Activated CD8-positive, alpha-beta memory T cell treated with anti-CD3 and anti-CD28 coated beads for 1 hour (primary cell): Measurements from ENCODE around the gene MAP1A.

Source experiments
- DNase-seq, 2 donors: peaks; one replicate each; pipeline ENCODE4 v3.0.0-alpha.2; 2020; ENCODE audit warnings: low read depth in 1 of 2; ENCODE audit errors: extremely low read depth in 1 of 2

The MAP1A gene

DNA sequence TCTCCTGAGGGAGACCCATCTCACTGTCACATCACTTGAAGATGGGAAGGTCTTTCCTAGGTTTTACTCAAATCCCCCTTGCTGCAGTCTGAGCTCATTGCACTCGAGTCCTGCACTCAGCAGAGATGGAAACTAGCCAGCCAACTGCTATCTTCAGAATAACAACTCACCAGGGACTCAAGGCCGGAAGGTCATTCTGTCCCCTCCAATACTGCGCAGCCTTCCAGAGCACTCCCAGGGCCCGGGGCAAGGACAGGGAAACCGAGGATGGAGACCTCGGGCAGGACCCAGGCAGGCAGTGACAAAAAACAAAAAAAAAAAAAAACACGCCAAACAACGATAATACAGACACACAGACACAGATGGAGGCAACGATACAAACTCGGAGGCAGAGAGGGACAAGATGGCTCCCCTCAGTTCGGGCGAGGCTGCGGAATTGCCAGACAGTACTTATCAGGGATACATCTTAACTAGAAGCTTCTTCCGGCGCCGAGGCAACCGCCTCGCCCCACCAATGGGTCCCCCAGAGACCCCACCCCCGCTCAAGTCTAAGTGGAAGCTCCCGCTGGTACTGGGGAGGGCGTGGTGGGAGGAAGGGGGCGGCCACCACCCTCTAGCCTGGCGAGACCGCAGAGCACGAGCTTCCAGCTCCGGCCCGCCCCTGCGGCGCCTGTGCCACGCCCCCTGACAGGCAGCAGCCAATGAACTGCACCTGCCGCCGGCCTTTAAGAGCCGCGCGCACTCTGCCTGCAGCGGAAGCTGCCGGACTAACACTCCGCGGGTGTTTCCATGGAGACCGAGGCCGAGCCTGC is 7.0 kb upstream of the MAP1A start:
- DNase-seq, result peak; percentile 88 to 92

DNA sequence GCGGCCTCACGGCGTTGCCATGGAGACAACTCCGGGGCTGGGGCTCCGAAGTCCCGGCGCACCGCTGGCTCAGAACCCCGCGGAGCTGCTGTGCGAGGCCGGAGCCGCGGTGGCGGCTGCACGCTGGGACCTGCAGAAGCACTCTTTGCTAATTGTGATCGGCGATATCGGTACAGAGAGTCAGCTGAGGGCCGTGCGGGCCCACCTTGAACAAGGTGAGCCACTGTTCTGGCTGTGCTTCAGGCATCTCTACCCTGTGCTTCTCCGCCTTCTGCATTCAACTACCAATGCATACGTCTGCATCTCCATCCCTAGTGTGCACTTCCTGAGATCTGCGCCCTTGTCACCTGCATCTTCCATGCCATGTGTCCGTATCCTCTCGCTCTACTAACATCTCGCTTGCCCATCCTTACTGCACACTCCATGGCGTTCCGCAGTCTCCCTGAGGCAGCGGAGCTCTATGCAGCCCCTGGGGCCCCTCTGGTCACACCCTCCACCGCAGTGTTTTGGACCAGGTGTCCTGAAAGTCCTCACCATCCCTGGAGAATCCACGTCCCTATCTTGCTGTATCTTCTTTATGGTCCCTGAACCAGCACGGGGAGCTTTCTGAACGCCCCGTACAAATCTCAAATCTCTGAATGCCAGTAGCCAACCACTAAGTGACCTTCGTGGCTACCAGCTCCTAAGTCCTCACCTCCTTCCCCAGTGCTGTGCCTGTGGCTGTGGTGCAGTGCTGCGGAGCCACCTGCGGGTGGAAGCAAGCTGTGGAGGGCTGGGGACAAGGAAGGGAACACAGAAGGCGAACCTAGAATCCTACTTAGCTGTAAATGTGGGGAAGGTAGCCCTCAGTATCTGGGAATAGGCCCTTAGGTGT is 6.2 kb upstream of the MAP1A start:
- no peak for DNase-seq

DNA sequence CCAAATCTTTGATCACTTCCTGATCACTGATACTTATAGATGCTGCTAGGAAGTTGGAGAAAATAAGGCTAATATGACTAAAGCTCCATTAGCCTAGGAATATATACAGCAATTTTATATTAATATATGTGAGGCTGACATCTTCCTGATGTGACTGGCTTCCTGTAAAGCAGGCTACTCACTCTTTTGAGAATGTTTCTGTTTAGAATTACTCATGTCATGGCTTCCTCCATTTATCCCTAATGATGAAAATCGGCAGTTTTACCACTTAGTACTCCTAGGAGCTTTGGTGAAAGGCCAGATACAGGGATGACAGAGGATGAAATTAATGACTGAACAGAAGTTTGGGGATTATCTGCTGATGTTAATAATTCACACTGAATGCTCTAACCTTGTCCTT is 3.9 kb upstream of the MAP1A start:
- no peak for DNase-seq

DNA sequence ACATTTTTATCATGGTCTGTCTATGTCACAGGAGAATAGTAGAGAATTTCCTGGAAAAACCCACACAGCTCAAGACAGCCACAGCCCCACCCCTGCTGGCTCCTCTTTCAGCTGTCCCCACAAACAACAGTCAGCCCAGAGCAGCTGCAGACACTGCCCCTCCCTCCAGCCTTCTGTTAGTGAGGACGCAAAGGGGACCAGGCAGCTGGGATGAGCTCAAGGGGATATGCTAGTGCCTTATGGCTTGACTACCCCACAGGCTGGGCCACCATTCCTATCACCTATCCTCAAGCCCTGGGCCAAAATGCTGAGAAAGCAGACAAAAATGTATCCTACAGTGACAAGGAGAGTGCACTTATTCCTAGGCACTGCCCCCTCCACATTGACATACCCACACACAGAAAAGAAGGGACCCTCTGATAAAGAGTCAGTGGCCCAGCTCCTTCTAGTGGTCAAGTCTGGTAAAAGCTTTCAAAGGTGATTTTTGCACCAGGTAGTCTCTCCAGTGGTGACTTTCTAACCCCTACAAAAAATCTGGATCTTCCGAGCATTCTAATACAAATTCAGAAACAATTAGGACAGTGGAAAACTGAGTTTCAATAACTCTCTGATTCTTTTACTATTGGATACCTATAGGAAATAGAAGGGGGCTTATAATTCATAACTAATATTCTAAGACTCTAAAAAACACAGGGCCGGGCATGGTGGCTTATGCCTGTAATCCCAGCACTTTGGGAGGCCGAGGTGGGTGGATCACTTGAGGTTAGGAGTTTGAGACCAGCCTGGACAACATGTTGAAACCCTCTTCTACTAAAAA is 3.0 kb upstream of the MAP1A start:
- DNase-seq, result no peak

DNA sequence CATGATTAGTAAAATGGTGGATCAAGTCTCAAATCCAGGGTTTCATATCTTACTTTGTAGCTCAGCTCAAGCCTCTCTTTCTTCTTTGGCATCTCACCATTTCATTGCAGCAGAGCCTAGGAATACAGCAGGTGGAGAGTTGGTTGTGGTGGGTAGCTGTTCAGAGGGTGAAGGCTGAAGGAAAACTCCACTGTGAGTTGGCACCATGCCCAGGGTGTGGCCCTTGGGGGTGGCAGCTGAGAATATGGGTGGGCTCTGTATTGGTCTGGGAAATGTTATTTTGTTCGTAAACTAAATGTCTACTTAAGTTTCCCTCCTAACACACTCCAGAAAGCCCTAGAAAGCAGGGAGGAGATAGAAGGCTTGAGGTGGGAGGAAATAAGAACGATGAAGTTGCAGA is 1.7 kb upstream of the MAP1A start:
- no peak for DNase-seq

DNA sequence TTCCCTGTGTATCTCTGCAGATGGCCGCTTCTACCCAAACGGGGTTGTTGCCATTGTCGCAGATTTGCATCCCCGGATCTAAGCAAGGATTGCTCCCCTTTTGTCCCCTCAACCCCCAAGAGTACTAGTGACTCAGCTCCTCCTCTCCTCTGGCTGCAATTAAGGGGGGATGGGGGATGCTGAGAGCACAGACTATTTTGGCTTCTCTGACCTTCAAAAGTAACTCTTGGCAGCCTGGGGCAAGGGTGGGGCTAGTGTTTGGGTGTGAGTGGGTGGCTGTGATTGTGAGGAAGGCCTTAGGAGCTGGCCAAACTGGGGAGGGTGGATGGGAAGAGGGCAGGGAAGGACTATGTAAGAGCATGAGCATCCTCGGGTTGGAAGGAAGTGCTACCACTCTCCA is 1.2 kb upstream of the MAP1A start:
- DNase-seq, result no peak

DNA sequence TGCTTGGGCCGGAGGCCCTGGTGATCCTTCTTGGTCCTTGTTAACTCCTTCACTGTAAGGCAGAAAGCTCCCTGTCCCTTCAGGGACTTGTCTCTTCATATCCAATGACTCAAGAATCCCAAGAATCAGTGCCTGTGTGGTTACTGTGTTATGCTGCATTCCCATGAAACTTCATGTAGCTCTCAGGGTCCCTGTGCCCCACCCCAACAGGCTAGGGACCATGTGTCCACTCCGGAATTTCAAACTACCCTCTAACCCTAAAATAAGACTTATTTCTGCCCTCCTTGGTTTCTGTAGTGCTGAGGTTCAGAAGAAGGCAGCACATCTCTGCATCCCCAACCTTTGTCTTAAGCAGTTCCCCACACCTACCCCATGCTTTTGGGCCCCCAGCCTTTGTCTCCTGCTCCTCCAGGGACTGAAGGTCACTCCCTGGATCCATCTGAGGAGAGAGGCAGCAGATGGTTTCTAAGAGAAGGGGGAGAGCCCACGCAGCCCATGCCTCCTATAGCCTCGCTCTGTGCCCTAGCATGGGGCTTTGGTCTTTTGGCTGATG is 531 bp upstream of the MAP1A start:
- no peak for DNase-seq

DNA sequence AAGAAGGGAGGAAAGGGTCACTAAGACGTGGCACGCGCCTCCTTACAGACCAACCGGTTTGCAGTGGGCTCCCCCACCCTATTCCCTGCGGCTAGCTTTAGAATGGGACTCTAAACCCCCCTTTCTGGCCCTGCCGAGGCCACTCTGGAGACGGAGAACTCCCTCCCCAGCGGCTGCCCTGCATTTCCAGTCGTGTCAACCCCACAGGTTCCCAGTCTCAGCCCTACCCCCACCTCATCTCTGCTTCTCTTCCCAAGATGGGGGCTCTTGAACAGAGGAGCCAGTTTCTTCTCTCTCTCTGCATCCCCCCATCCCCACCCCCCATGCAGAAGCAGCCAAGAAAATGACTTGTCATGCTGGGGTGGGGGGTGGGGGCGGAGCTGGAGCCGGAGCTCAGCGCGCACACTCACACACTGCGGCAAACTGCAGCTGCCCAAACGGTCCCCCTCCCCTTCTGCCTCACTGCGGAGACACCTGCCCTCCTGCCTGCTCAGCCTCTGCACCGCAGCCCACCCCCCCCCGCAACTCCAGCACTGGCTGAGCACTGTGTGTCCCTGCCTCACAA is 871 bp downstream of the MAP1A start:
- no peak for DNase-seq

DNA sequence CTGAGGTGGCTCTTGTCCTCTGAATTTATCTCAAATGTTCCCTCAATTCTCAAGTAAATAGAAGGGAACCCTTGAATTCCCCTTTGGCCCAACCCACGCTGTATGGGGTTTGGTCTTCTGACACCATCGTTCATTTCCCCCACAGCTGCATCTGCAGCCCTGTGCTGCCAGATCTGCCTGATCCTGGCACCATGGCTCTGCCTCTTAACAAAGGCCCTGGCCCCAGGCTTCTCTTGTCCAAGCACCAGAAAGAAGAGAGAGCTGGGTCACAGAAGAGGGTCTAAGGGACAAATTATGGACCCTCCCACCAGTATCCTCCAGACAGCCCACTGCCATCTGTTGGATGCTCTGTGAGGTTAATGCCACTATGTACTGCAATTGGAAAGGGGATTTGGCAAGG is 1.8 kb downstream of the MAP1A start:
- DNase-seq, result no peak

DNA sequence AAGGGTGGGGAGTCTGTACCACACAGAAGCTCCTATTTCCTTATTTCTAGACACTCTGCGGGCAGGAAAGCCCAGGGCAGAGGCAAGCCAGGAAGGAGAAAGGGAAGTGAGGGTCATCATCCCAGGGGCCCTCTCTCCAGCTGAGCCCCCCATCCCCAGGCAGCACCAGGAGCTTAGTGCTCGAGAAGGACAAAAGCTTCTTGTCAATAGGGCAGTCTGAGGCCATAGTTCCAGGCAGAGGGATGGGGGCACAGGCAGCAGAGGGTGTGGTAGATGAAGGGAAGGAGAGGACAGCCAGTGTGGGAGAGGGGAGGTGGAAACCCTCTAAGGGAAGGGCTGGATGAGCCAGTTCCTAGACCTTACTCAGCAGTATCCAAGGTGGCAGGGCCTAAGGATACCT is 2.7 kb downstream of the MAP1A start:
- DNase-seq, result no peak

DNA sequence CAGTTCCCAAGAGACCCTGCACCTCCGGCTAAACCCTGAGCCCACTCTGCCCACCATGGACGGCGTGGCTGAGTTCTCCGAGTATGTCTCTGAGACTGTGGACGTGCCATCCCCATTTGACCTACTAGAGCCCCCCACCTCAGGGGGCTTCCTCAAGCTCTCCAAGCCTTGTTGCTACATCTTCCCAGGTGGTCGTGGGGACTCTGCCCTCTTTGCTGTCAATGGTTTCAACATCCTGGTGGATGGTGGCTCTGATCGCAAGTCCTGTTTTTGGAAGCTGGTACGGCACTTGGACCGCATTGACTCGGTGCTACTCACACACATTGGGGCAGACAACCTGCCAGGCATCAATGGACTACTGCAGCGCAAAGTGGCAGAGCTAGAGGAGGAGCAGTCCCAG is 4.0 kb downstream of the MAP1A start:
- DNase-seq, result no peak

DNA sequence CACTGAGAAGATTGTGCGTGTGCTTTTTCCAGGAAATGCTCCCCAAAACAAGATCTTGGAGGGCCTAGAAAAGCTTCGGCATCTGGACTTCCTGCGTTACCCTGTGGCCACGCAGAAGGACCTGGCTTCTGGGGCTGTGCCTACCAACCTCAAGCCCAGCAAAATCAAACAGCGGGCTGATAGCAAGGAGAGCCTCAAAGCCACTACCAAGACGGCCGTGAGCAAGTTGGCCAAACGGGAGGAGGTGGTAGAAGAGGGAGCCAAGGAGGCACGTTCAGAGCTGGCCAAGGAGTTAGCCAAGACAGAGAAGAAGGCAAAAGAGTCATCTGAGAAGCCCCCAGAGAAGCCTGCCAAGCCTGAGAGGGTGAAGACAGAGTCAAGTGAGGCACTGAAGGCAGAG is 4.8 kb downstream of the MAP1A start:
- no peak for DNase-seq

DNA sequence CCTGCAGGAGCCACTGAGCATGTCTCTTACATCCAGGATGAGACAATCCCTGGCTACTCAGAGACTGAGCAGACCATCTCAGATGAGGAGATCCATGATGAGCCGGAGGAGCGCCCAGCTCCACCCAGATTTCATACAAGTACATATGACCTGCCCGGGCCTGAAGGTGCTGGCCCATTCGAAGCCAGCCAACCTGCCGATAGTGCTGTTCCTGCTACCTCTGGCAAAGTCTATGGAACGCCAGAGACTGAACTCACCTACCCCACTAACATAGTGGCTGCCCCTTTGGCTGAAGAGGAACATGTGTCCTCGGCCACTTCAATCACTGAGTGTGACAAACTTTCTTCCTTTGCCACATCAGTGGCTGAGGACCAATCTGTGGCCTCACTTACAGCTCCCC is 6.2 kb downstream of the MAP1A start:
- no peak for DNase-seq

DNA sequence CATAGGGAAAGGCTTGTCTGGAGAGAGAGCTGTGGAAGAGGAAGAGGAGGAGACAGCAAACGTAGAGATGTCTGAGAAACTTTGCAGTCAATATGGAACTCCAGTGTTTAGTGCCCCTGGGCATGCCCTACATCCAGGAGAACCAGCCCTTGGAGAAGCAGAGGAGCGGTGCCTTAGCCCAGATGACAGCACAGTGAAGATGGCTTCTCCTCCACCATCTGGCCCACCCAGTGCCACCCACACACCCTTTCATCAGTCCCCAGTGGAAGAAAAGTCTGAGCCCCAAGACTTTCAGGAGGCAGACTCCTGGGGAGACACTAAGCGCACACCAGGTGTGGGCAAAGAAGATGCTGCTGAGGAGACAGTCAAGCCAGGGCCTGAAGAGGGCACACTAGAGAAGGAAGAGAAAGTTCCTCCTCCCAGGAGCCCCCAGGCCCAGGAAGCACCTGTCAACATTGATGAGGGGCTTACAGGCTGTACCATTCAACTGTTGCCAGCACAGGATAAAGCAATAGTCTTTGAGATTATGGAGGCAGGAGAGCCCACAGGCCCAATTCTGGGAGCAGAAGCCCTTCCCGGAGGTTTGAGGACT is 6.9 kb downstream of the MAP1A start:
- no peak for DNase-seq

DNA sequence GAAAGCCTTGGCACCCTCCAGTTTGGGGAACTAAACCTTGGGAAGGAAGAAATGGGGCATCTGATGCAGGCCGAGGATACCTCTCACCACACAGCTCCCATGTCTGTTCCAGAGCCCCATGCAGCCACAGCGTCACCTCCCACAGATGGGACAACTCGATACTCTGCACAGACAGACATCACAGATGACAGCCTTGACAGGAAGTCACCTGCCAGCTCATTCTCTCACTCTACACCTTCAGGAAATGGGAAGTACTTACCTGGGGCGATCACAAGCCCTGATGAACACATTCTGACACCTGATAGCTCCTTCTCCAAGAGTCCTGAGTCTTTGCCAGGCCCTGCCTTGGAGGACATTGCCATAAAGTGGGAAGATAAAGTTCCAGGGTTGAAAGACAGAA is 7.7 kb downstream of the MAP1A start:
- no peak for DNase-seq

DNA sequence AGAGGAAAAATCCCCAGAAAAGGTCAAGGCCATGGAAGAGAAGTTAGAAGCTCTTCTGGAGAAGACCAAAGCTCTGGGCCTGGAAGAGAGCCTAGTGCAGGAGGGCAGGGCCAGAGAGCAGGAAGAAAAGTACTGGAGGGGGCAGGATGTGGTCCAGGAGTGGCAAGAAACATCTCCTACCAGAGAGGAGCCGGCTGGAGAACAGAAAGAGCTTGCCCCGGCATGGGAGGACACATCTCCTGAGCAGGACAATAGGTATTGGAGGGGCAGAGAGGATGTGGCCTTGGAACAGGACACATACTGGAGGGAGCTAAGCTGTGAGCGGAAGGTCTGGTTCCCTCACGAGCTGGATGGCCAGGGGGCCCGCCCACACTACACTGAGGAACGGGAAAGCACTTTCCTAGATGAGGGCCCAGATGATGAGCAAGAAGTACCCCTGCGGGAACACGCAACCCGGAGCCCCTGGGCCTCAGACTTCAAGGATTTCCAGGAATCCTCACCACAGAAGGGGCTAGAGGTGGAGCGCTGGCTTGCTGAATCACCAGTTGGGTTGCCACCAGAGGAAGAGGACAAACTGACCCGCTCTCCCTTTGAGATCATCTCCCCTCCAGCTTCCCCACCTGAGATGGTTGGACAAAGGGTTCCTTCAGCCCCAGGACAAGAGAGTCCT is 9.0 kb downstream of the MAP1A start:
- DNase-seq, result no peak

DNA sequence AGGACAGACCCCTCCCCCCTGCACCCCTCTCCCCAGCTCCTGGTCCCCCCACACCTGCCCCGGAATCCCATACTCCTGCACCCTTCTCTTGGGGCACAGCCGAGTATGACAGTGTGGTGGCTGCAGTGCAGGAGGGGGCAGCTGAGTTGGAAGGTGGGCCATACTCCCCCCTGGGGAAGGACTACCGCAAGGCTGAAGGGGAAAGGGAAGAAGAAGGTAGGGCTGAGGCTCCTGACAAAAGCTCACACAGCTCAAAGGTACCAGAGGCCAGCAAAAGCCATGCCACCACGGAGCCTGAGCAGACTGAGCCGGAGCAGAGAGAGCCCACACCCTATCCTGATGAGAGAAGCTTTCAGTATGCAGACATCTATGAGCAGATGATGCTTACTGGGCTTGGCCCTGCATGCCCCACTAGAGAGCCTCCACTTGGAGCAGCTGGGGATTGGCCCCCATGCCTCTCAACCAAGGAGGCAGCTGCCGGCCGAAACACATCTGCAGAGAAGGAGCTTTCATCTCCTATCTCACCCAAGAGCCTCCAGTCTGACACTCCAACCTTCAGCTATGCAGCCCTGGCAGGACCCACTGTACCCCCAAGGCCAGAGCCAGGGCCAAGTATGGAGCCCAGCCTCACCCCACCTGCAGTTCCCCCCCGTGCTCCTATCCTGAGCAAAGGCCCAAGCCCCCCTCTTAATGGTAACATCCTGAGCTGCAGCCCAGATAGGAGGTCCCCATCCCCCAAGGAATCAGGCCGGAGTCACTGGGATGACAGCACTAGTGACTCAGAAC is 9.8 kb downstream of the MAP1A start:
- no peak for DNase-seq

DNA sequence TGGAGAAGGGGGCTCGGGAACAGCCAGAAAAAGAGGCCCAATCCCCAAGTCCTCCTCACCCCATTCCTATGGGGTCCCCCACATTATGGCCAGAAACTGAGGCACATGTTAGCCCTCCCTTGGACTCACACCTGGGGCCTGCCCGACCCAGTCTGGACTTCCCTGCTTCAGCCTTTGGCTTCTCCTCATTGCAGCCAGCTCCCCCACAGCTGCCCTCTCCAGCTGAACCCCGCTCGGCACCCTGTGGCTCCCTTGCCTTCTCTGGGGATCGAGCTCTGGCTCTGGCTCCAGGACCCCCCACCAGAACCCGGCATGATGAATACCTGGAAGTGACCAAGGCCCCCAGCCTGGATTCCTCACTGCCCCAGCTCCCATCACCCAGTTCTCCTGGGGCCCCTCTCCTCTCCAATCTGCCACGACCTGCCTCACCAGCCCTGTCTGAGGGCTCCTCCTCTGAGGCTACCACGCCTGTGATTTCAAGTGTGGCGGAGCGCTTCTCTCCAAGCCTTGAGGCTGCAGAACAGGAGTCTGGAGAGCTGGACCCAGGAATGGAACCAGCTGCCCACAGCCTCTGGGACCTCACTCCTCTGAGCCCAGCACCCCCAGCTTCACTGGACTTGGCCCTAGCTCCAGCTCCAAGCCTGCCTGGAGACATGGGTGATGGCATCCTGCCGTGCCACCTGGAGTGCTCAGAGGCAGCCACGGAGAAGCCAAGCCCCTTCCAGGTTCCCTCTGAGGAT is 10.6 kb downstream of the MAP1A start:
- no peak for DNase-seq
